K562 (cell line): ENCODE data around the gene SEPTIN12. TPM values are rescaled to one million over a fixed set of nuclear protein-coding genes. Genes with fewer than 3 reads are reported as not detected.
A peak's percentile ranks its signal among the peaks of the same experiment; 100 is the strongest.

ENCODE experiments used
- ATF1 ChIP-seq, 2 experiments: fragments of 450-650 bp in 1 of 2; IDR thresholded peaks; 2 replicates each; pipeline ENCODE4 v1.6.1; 2016; ENCODE audit warnings: missing compliant biosample characterization in 1 of 2, missing genetic modification characterization in 1 of 2
- CREBBP ChIP-seq: IDR thresholded peaks from one replicate; pipeline ENCODE4 v1.6.1; 2012; ENCODE audit warnings: low read depth, mild to moderate bottlenecking, control low read depth, inconsistent platforms, low read length
- ELF1 ChIP-seq: fragments of 200-800 bp; sonication (Bioruptor generic); IDR thresholded peaks from 2 replicates; pipeline ENCODE4 v1.6.1; 2016; ENCODE audit warnings: missing genetic modification characterization, missing compliant biosample characterization
- ELF2 ChIP-seq: fragments of 250-450 bp; sonication (Bioruptor Pico); IDR thresholded peaks from 2 replicates; pipeline ENCODE4 v1.5.0; 2021; ENCODE audit warnings: mild to moderate bottlenecking
- EP400 ChIP-seq: fragments of 450-650 bp; IDR thresholded peaks from 2 replicates; pipeline ENCODE4 v1.6.1; 2017; ENCODE audit warnings: antibody characterized with exemption, mild to moderate bottlenecking, moderate library complexity
- FOXA3 ChIP-seq, 2 experiments: fragments of 450-650 bp in 1 of 2; sonication (generic) in 1 of 2; formaldehyde crosslinking; IDR thresholded peaks in 1 of 2; conservative IDR thresholded peaks in 1 of 2; 2 replicates each; pipeline versions ENCODE4 v1.4.0 to v1.8.0; 2020 to 2022; ENCODE audit warnings: mild to moderate bottlenecking in 2 of 2, missing genetic modification reagents in 1 of 2
- FOXJ2 ChIP-seq: fragments of 200-800 bp; sonication (Bioruptor generic); IDR thresholded peaks from 2 replicates; pipeline ENCODE4 v1.6.1; 2016; ENCODE audit warnings: missing genetic modification characterization, missing compliant biosample characterization
- GABPB1 ChIP-seq: sonication (generic); formaldehyde crosslinking; IDR thresholded peaks from 2 replicates; pipeline ENCODE4 v1.8.0; 2022; ENCODE audit warnings: mild to moderate bottlenecking, missing genetic modification reagents
- GABPB2 ChIP-seq: fragments of 250-450 bp; sonication (Bioruptor Pico); conservative IDR thresholded peaks from 2 replicates; pipeline ENCODE4 v1.5.1; 2021; ENCODE audit warnings: mild to moderate bottlenecking
- HOXB6 ChIP-seq: fragments of 250-450 bp; sonication (Bioruptor Pico); IDR thresholded peaks from 2 replicates; pipeline ENCODE4 v1.5.1; 2022; ENCODE audit warnings: mild to moderate bottlenecking, borderline replicate concordance
- KLF6 ChIP-seq: fragments of 250-450 bp; sonication (Bioruptor Pico); IDR thresholded peaks from 2 replicates; pipeline ENCODE4 v1.4.0; 2020; ENCODE audit warnings: mild to moderate bottlenecking, moderate library complexity, borderline replicate concordance
- NELFE ChIP-seq: IDR thresholded peaks from 2 replicates; pipeline ENCODE4 v1.6.1; 2011; ENCODE audit warnings: mild to moderate bottlenecking; ENCODE audit not compliant: insufficient read depth, insufficient read length
- PHF8 ChIP-seq: fragments of 200-600 bp; sonication (generic); IDR thresholded peaks from 2 replicates; pipeline ENCODE4 v1.6.1; 2012; ENCODE audit warnings: mixed run types, mild to moderate bottlenecking, inconsistent platforms, low read length, moderate library complexity, borderline replicate concordance
- POLR2A ChIP-seq: fragments of 450-650 bp; conservative IDR thresholded peaks from 2 replicates; pipeline ENCODE4 v1.6.1; 2016
- POLR2G ChIP-seq: fragments of 200-400 bp; formaldehyde crosslinking; IDR thresholded peaks from 2 replicates; pipeline ENCODE4 v1.6.1; 2017; ENCODE audit warnings: low read depth, mild to moderate bottlenecking, antibody characterized with exemption, low read length, moderate library complexity
- RBM14 ChIP-seq: fragments of 200-400 bp; formaldehyde crosslinking; IDR thresholded peaks from 2 replicates; pipeline ENCODE4 v1.6.1; 2018; ENCODE audit warnings: low read depth, mild to moderate bottlenecking, low read length, moderate library complexity, borderline replicate concordance; ENCODE audit not compliant: insufficient read depth
- RBM34 ChIP-seq: fragments of 200-400 bp; formaldehyde crosslinking; IDR thresholded peaks from 2 replicates; pipeline ENCODE4 v1.6.1; 2018; ENCODE audit warnings: low read length, borderline replicate concordance; ENCODE audit not compliant: insufficient read depth
- RNF2 ChIP-seq: sonication (generic); IDR thresholded peaks from 2 replicates; pipeline ENCODE4 v1.6.1; 2016
- SRSF9 ChIP-seq: fragments of 200-400 bp; formaldehyde crosslinking; IDR thresholded peaks from 2 replicates; pipeline ENCODE4 v1.6.1; 2017; ENCODE audit warnings: low read depth, low read length, borderline replicate concordance
- XRCC3 ChIP-seq: fragments of 450-650 bp; IDR thresholded peaks from 2 replicates; pipeline ENCODE4 v1.6.1; 2017; ENCODE audit warnings: mild to moderate bottlenecking, moderate library complexity
- ZKSCAN1 ChIP-seq: fragments of 150-350 bp; IDR thresholded peaks from 2 replicates; pipeline ENCODE4 v1.6.1; 2016; ENCODE audit warnings: low read depth, low read length
- ZKSCAN8 ChIP-seq: fragments of 200-800 bp; sonication (Bioruptor generic); IDR thresholded peaks from 2 replicates; pipeline ENCODE4 v1.6.1; 2016; ENCODE audit warnings: missing genetic modification characterization, missing compliant biosample characterization
- ZNF134 ChIP-seq: fragments of 250-450 bp; sonication (Bioruptor Pico); conservative IDR thresholded peaks from 2 replicates; pipeline ENCODE4 v1.4.0; 2020
- ZNF217 ChIP-seq: sonication (generic); formaldehyde crosslinking; IDR thresholded peaks from 2 replicates; pipeline ENCODE4 v1.8.0; 2022; ENCODE audit warnings: mild to moderate bottlenecking, missing genetic modification reagents
- ZNF431 ChIP-seq: sonication (generic); formaldehyde crosslinking; IDR thresholded peaks from 2 replicates; pipeline ENCODE4 v1.8.0; 2022; ENCODE audit warnings: mild to moderate bottlenecking, missing genetic modification reagents
- ZNF77 ChIP-seq: fragments of 250-450 bp; sonication (Bioruptor Pico); IDR thresholded peaks from 2 replicates; pipeline ENCODE4 v1.5.0; 2020
- polyA plus RNA-seq, 8 experiments: library from polyadenylated mRNA; depleted of rRNA in 4 of 8; stranded (reverse) in 5 of 8; unstranded in 3 of 8; fragments of >200 nt; fragmentation: Nextera tagmentation in 2 of 8; fragmentation: Illumina TruSeq in 1 of 8; extraction: Ambion mirVana in 2 of 8; extraction: Trizol in 1 of 8; gene quantifications; 2 replicates each; pipeline versions ENCODE4 v1.2.1 to v1.2.3, GENCODE V29; 2011 to 2014; ENCODE audit warnings: inconsistent platforms in 1 of 8, missing spikeins in 1 of 8
- total RNA-seq, 7 experiments: library from RNA; depleted of rRNA in 6 of 7; stranded (reverse); fragments of >200 nt in 6 of 7; fragmentation: Illumina TruSeq in 2 of 7; extraction: Trizol in 2 of 7; gene quantifications; 2 replicates each; pipeline versions ENCODE4 v1.2.1 to v1.2.3, GENCODE V29; 2011 to 2021; ENCODE audit warnings: low replicate concordance in 1 of 7
- TF ChIP-seq, protein P1 (sequence below), 2 experiments: IDR thresholded peaks; 2 replicates each; pipeline ENCODE4 v1.6.1; 2011; ENCODE audit warnings: borderline replicate concordance in 1 of 2, control low read depth in 1 of 2, low read depth in 1 of 2, low read length in 1 of 2, mild to moderate bottlenecking in 1 of 2, mixed read lengths in 1 of 2, moderate library complexity in 1 of 2; ENCODE audit not compliant: insufficient read depth in 1 of 2, insufficient read length in 1 of 2, poor library complexity in 1 of 2, severe bottlenecking in 1 of 2; ENCODE audit errors: extremely low read depth in 1 of 2
- TF ChIP-seq, protein P2 (sequence below), 2 experiments: fragments of 200-800 bp in 1 of 2; sonication (Bioruptor generic) in 1 of 2; sonication (generic) in 1 of 2; formaldehyde crosslinking in 1 of 2; IDR thresholded peaks in 1 of 2; conservative IDR thresholded peaks in 1 of 2; 2 replicates each; pipeline versions ENCODE4 v1.5.0 to v1.6.1; 2016 to 2020; ENCODE audit warnings: missing compliant biosample characterization in 1 of 2, missing genetic modification characterization in 1 of 2, missing genetic modification reagents in 1 of 2

The SEPTIN12 gene
- total and polyA plus RNA-seq, 9 of the 15 experiments (the other 6 are each of a cell fraction or from before 2014, with no cell fraction given), result not detected

DNA sequence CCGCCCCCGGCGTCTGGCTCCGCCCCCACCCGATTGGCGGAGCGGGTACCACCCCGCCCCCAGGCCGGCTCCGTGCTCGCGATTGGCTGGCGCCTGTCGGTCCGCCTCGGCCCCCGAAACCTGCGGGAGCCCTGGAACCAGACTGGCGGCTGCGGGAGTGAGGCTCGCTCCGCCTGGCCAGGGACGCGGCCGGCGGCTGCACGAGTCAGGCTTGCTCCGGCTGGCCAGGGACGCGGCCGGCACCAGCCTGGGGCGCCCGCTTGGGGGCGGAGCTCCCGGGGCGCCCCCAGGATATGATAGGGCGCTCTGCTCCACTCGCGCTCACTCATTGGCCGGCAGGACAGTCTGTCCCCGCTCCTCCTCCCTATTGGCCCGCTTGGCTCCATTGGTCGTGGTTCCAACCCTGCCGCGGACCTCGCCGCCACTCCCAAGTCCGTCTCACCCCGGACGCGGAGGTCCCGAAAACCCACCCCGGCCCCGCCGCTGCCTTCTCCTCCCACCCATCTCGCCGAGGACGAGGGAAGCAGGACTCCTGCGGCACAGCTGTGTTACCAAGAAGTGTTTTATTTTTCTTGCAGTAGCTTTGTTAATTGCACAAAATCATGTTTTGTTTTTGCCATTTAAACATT is 14.6 kb upstream of the SEPTIN12 start (continued):
- TF ChIP-seq ELF1 (peak; percentile 29; the same call in 1 of the 2 replicates), SRSF9 (no peak), ZKSCAN1 (no peak), KLF6 (no peak), POLR2A (peak; percentile 62), GABPB1 (CRISPR knock-in tag) (0 out of 2 replicates have a peak, but pooled peaks have one; percentile 54), ZKSCAN8 (no peak), FOXJ2 (tag) (no peak), ZNF134 (CRISPR knock-in tag) (no peak), CREBBP (no peak), PHF8 (peak; percentile 37; the same call in 1 of the 2 replicates), EP400 (no peak), NELFE (no peak), POLR2G (peak; percentile 88), ZNF431 (no peak), GABPB2 (CRISPR knock-in tag) (no peak), ELF2 (CRISPR knock-in tag) (no peak), ATF1 (CRISPR knock-in tag; IDR thresholded peaks at IDR 0.05) (no peak), ATF1 (tag; IDR thresholded peaks at IDR 0.05) (0 out of 2 replicates have a peak, but pooled peaks have one; percentile 30), ZNF217 (no peak), ZNF77 (no peak), XRCC3 (no peak), RBM34 (no peak), HOXB6 (CRISPR knock-in tag) (no peak), RNF2 (no peak), RBM14 (no peak), FOXA3 (CRISPR knock-in tag; conservative IDR thresholded peaks at IDR 0.05 in 1 of 2, IDR thresholded peaks at IDR 0.05 in 1 of 2) (no peak)
- TF ChIP-seq, protein P1, sequence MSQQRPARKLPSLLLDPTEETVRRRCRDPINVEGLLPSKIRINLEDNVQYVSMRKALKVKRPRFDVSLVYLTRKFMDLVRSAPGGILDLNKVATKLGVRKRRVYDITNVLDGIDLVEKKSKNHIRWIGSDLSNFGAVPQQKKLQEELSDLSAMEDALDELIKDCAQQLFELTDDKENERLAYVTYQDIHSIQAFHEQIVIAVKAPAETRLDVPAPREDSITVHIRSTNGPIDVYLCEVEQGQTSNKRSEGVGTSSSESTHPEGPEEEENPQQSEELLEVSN (IDR thresholded peaks at IDR 0.05; ENCODE audit: borderline replicate concordance in 1 of 2, extremely low read depth in 1 of 2, insufficient read depth in 1 of 2, insufficient read length in 1 of 2, low read depth in 1 of 2, low read length in 1 of 2, poor library complexity in 1 of 2, severe bottlenecking in 1 of 2), result peak in 1 of 2 experiments; percentile 62
- TF ChIP-seq, protein P2, sequence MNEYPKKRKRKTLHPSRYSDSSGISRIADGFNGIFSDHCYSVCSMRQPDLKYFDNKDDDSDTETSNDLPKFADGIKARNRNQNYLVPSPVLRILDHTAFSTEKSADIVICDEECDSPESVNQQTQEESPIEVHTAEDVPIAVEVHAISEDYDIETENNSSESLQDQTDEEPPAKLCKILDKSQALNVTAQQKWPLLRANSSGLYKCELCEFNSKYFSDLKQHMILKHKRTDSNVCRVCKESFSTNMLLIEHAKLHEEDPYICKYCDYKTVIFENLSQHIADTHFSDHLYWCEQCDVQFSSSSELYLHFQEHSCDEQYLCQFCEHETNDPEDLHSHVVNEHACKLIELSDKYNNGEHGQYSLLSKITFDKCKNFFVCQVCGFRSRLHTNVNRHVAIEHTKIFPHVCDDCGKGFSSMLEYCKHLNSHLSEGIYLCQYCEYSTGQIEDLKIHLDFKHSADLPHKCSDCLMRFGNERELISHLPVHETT (CRISPR knock-in tag; conservative IDR thresholded peaks at IDR 0.05 in 1 of 2, IDR thresholded peaks at IDR 0.05 in 1 of 2), result peak in 1 of 2 experiments; percentile 57; a peak in 1 of 4 replicates
